Breast epithelium (tissue), 3 donors: ENCODE measurements around the gene CCR3.

ENCODE experiments used
- CTCF ChIP-seq, 3 donors: fragments of 450-650 bp; IDR thresholded peaks; one replicate each; pipeline ENCODE4 v1.5.1; 2016 to 2017; ENCODE audit warnings: antibody characterized with exemption in 3 of 3, mild to moderate bottlenecking in 3 of 3, moderate library complexity in 3 of 3
- POLR2A ChIP-seq: fragments of 450-650 bp; IDR thresholded peaks from one replicate; pipeline ENCODE4 v1.6.1; 2016; ENCODE audit warnings: antibody characterized with exemption, mild to moderate bottlenecking, moderate library complexity
- POLR2AphosphoS5 ChIP-seq, 3 donors: sonication (generic); formaldehyde crosslinking; IDR thresholded peaks; one replicate each; pipeline ENCODE4 v1.6.1; 2017; ENCODE audit warnings: antibody characterized with exemption in 3 of 3

GRCh38 chr3:46312991-46313390, 70.7 kb downstream of the CCR3 start:
- TF ChIP-seq CTCF (IDR thresholded peaks at IDR 0.05) (no peak), POLR2A (no peak), POLR2AphosphoS5 (IDR thresholded peaks at IDR 0.05) (peak in 1 of 3 donors; percentile 38)
